Measurements from ENCODE around the gene IGF2BP3. TPM values are rescaled to one million over a fixed set of nuclear protein-coding genes. Genes with fewer than 3 reads are reported as not detected.

Gene IGF2BP3
- total RNA-seq, 1 experiment from 2014 or later, result 139 TPM

GRCh38 chr7:23336799-23337283 lies 133.4 kb downstream of the IGF2BP3 start:
- no peaks in the 10 kb centered on the region for H3K27me3 ChIP-seq (ENCODE audit: insufficient read depth, low read depth)
- H2AFZ ChIP-seq, result no peak overlapping the region
- H3K36me3 ChIP-seq (ENCODE audit: low read depth), result peaks cover 76% of the 10 kb centered on the region
- peaks cover 14% of the 10 kb centered on the region for H4K20me1 ChIP-seq (ENCODE audit: insufficient read depth)
- no TSS peak for BruUV-seq (replicated peaks)
- H3K9me2 ChIP-seq (ENCODE audit: insufficient read depth), result no peaks in the 10 kb centered on the region
- peaks cover 32% of the 10 kb centered on the region for H3K79me2 ChIP-seq (ENCODE audit: low read depth)
- intact Hi-C loops (cut with micrococcal nuclease; ENCODE audit: unreplicated experiment), result no loop called here
- no peak overlapping the region for H3K27ac ChIP-seq
- peaks cover 77% of the 10 kb centered on the region for H3F3A ChIP-seq (ENCODE audit: insufficient read depth, low read depth)
- DNase-seq, result no peak
- peaks cover 52% of the 10 kb centered on the region for H3K4me1 ChIP-seq (replicated peaks; ENCODE audit: insufficient read depth)
- POLR2A ChIA-PET (ENCODE audit: unreplicated experiment), result no interaction called here
- H3K9me3 ChIP-seq (ENCODE audit: insufficient read depth, low read depth), result peaks cover 12% of the 10 kb centered on the region
- CTCF ChIA-PET, result no interaction called here
- 0 out of 2 replicates have a peak overlapping the region, but pooled peaks have one; percentile 48 for H3K4me2 ChIP-seq
- no peak overlapping the region for H3K4me3 ChIP-seq
- TF ChIP-seq EZH2 (IDR thresholded peaks at IDR 0.05; ENCODE audit: low read depth), result no peak
- TF ChIP-seq, protein P1, sequence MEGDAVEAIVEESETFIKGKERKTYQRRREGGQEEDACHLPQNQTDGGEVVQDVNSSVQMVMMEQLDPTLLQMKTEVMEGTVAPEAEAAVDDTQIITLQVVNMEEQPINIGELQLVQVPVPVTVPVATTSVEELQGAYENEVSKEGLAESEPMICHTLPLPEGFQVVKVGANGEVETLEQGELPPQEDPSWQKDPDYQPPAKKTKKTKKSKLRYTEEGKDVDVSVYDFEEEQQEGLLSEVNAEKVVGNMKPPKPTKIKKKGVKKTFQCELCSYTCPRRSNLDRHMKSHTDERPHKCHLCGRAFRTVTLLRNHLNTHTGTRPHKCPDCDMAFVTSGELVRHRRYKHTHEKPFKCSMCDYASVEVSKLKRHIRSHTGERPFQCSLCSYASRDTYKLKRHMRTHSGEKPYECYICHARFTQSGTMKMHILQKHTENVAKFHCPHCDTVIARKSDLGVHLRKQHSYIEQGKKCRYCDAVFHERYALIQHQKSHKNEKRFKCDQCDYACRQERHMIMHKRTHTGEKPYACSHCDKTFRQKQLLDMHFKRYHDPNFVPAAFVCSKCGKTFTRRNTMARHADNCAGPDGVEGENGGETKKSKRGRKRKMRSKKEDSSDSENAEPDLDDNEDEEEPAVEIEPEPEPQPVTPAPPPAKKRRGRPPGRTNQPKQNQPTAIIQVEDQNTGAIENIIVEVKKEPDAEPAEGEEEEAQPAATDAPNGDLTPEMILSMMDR (conservative IDR thresholded peaks at IDR 0.05), result no peak

DNA sequence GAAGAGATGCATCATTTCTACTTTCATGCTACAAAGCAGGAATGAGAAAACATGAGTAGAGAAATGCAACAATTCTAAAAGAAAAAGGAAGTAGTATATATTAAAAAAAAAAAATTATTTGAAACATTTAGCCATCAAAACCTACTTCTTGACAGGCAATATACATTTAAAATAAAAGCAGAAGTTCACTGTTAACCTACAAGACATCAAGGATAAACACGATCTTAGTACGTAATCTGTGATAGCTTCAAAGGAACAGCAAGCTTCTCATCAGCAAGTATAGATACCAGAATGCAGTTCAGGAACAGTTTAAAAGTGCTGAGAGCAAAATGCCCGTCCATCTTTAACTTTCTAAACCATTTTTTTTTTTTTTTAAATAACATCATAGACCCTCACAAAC lies 134.2 kb downstream of the IGF2BP3 start:
- peaks cover 52% of the 10 kb centered on the region for H3K4me1 ChIP-seq (replicated peaks; ENCODE audit: insufficient read depth)

GRCh38 chr7:23335621-23336020 lies 134.7 kb downstream of the IGF2BP3 start:
- peaks cover 14% of the 10 kb centered on the region for H4K20me1 ChIP-seq (ENCODE audit: insufficient read depth)
- ChIA-PET CTCF (interaction anchor here (0.7 kb wide), 1 partner anchor 224 kb away, joined by 13 read pairs; no protein-coding TSS in a partner anchor), POLR2A (ENCODE audit: unreplicated experiment) (interaction anchor here (0.5 kb wide), 1 partner anchor 379 kb away, joined by 32 read pairs; no protein-coding TSS in a partner anchor)
- H2AFZ ChIP-seq, result no peak overlapping the region
- H3K36me3 ChIP-seq (ENCODE audit: low read depth), result peaks cover 78% of the 10 kb centered on the region
- no peak for TF ChIP-seq EZH2 (IDR thresholded peaks at IDR 0.05; ENCODE audit: low read depth)
- TF ChIP-seq, protein P1 (conservative IDR thresholded peaks at IDR 0.05), result no peak
- no peaks in the 10 kb centered on the region for H3K9me2 ChIP-seq (ENCODE audit: insufficient read depth)
- H3K4me1 ChIP-seq (replicated peaks; ENCODE audit: insufficient read depth), result peaks cover 52% of the 10 kb centered on the region
- H3K27ac ChIP-seq, result peak overlapping the region; percentile 60
- peaks cover 12% of the 10 kb centered on the region for H3K9me3 ChIP-seq (ENCODE audit: insufficient read depth, low read depth)
- no TSS peak for BruUV-seq (replicated peaks)
- DNase-seq, result no peak
- no peaks in the 10 kb centered on the region for H3K27me3 ChIP-seq (ENCODE audit: insufficient read depth, low read depth)
- peaks cover 77% of the 10 kb centered on the region for H3F3A ChIP-seq (ENCODE audit: insufficient read depth, low read depth)
- intact Hi-C loops (cut with micrococcal nuclease; ENCODE audit: unreplicated experiment), result loop anchor here (2.0 kb wide), 1 partner anchor 37 kb away; the partner anchor contains the start of gene MALSU1
- peaks cover 44% of the 10 kb centered on the region for H3K79me2 ChIP-seq (ENCODE audit: low read depth)
- peak overlapping the region; percentile 48 for H3K4me2 ChIP-seq
- H3K4me3 ChIP-seq, result no peak overlapping the region

More for the DNA sequence above, 134.2 kb downstream of the IGF2BP3 start:
- no peak for TF ChIP-seq EZH2 (IDR thresholded peaks at IDR 0.05; ENCODE audit: low read depth)
- TF ChIP-seq, protein P1 (conservative IDR thresholded peaks at IDR 0.05), result no peak
- H3K4me3 ChIP-seq, result no peak overlapping the region
- CTCF ChIA-PET, result no interaction called here
- no peak overlapping the region for H2AFZ ChIP-seq
- H3F3A ChIP-seq (ENCODE audit: insufficient read depth, low read depth), result peaks cover 77% of the 10 kb centered on the region
- no peak overlapping the region for H3K27ac ChIP-seq
- H3K79me2 ChIP-seq (ENCODE audit: low read depth), result peaks cover 39% of the 10 kb centered on the region
- no TSS peak for BruUV-seq (replicated peaks)
- no peaks in the 10 kb centered on the region for H3K9me2 ChIP-seq (ENCODE audit: insufficient read depth)
- H3K27me3 ChIP-seq (ENCODE audit: insufficient read depth, low read depth), result no peaks in the 10 kb centered on the region
- peaks cover 12% of the 10 kb centered on the region for H3K9me3 ChIP-seq (ENCODE audit: insufficient read depth, low read depth)
- POLR2A ChIA-PET (ENCODE audit: unreplicated experiment), result interaction anchor here (0.5 kb wide), 1 partner anchor 379 kb away, joined by 32 read pairs; no protein-coding TSS in a partner anchor
- intact Hi-C loops (cut with micrococcal nuclease; ENCODE audit: unreplicated experiment), result no loop called here
- peak overlapping the region; percentile 48 for H3K4me2 ChIP-seq
- no peak for DNase-seq
- peaks cover 14% of the 10 kb centered on the region for H4K20me1 ChIP-seq (ENCODE audit: insufficient read depth)
- H3K36me3 ChIP-seq (ENCODE audit: low read depth), result peaks cover 78% of the 10 kb centered on the region

Measured in PC-9 (cell line).